Esophagus muscularis mucosa (tissue), 4 donors: Measurements from ENCODE around the gene CREG1. TPM values are rescaled to one million over a fixed set of nuclear protein-coding genes. Genes with fewer than 3 reads are reported as not detected.

Source experiments
- DNase-seq: peaks from one replicate; pipeline ENCODE4 v3.0.0-alpha.2; 2017; ENCODE audit errors: extremely low spot score
- H3K27ac ChIP-seq, 4 donors: fragments of 200-600 bp; sonication (generic); replicated peaks in 1 of 4; 1 replicate in 3 of 4; 2 replicates in 1 of 4; pipeline ENCODE4 v1.5.1; 2016 to 2019; ENCODE audit warnings: mild to moderate bottlenecking in 1 of 4
- H3K27me3 ChIP-seq, 4 donors: fragments of 200-600 bp; sonication (generic); one replicate each; pipeline versions ENCODE4 v1.5.1 to v1.6.0; 2016 to 2019
- H3K36me3 ChIP-seq, 4 donors: fragments of 200-600 bp; sonication (generic); one replicate each; pipeline ENCODE4 v1.5.1; 2016 to 2019
- H3K4me1 ChIP-seq, 4 donors: fragments of 200-600 bp; sonication (generic); one replicate each; pipeline ENCODE4 v1.5.1; 2016 to 2019
- H3K4me3 ChIP-seq, 4 donors: fragments of 200-600 bp; sonication (generic); 1 replicate in 2 of 4; 2 replicates in 2 of 4; pipeline ENCODE4 v1.5.1; 2016 to 2019; ENCODE audit warnings: mild to moderate bottlenecking in 4 of 4, moderate library complexity in 1 of 4
- H3K9me3 ChIP-seq, 4 donors: fragments of 200-600 bp; sonication (generic); 1 replicate in 3 of 4; 2 replicates in 1 of 4; pipeline ENCODE4 v1.5.1; 2016 to 2019
- EP300 ChIP-seq: sonication (generic); formaldehyde crosslinking; IDR thresholded peaks from one replicate; pipeline ENCODE4 v1.6.1; 2017; ENCODE audit warnings: antibody characterized with exemption
- POLR2A ChIP-seq: fragments of 450-650 bp; IDR thresholded peaks from one replicate; pipeline ENCODE4 v1.6.1; 2017; ENCODE audit warnings: antibody characterized with exemption, moderate library complexity, mild to moderate bottlenecking, low read depth
- POLR2AphosphoS5 ChIP-seq, 2 donors: sonication (generic); formaldehyde crosslinking; IDR thresholded peaks; one replicate each; pipeline ENCODE4 v1.6.1; 2017; ENCODE audit warnings: antibody characterized with exemption in 2 of 2
- WGBS: methylation state at CpG from one replicate; pipeline ENCODE4 v1.1.5; 2018; 5-methylcytosine and 5-hydroxymethylcytosine counted together
- intact Hi-C: fragments of 100-400 bp; cut with DNase I; formaldehyde crosslinking; loops from one replicate; pipeline ENCODE4 v1.15.1; 2023
- total RNA-seq, 4 donors: library from RNA; depleted of rRNA; stranded (reverse); fragments of >200 nt; gene quantifications; one replicate each; pipeline versions ENCODE4 v1.1.0 to v1.2.1, GENCODE V29; 2016
- TF ChIP-seq, protein P1 (sequence below), 3 experiments: fragments of 200-600 bp in 2 of 3; fragments of 450-650 bp in 1 of 3; sonication (generic) in 2 of 3; IDR thresholded peaks; one replicate each; pipeline ENCODE4 v1.5.1; 2017 to 2019; ENCODE audit warnings: antibody characterized with exemption in 3 of 3, mild to moderate bottlenecking in 2 of 3, moderate library complexity in 1 of 3

The CREG1 gene
- total RNA-seq, 4 donors from 2014 or later = 121 to 203 (median 158) TPM

GRCh38 chr1:167533851-167534300, 19.7 kb downstream of the CREG1 start:
- no peaks in the 10 kb centered on the region for H3K9me3 ChIP-seq
- TF ChIP-seq POLR2AphosphoS5 (IDR thresholded peaks at IDR 0.05) = no peak
- no peak for TF ChIP-seq EP300
- no peak for TF ChIP-seq POLR2A
- TF ChIP-seq, protein P1, sequence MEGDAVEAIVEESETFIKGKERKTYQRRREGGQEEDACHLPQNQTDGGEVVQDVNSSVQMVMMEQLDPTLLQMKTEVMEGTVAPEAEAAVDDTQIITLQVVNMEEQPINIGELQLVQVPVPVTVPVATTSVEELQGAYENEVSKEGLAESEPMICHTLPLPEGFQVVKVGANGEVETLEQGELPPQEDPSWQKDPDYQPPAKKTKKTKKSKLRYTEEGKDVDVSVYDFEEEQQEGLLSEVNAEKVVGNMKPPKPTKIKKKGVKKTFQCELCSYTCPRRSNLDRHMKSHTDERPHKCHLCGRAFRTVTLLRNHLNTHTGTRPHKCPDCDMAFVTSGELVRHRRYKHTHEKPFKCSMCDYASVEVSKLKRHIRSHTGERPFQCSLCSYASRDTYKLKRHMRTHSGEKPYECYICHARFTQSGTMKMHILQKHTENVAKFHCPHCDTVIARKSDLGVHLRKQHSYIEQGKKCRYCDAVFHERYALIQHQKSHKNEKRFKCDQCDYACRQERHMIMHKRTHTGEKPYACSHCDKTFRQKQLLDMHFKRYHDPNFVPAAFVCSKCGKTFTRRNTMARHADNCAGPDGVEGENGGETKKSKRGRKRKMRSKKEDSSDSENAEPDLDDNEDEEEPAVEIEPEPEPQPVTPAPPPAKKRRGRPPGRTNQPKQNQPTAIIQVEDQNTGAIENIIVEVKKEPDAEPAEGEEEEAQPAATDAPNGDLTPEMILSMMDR (IDR thresholded peaks at IDR 0.05) = peak; percentile 80 to 95 (median 86)
- intact Hi-C loops = loop anchor here (2.0 to 10.0 kb wide), 4 partner anchors 132 to 629 kb away; no protein-coding TSS in a partner anchor
- no peak overlapping the region for H3K27ac ChIP-seq
- WGBS = 14% methylated on average over 8 of the region's 8 CpGs
- H3K36me3 ChIP-seq = peaks cover 0 to 3% (median 0%) of the 10 kb centered on the region in 4 donors
- no peak overlapping the region for H3K4me3 ChIP-seq
- H3K4me1 ChIP-seq = peaks cover 5 to 20% (median 16%) of the 10 kb centered on the region in 4 donors
- no peaks in the 10 kb centered on the region for H3K27me3 ChIP-seq
- DNase-seq = no peak

DNA sequence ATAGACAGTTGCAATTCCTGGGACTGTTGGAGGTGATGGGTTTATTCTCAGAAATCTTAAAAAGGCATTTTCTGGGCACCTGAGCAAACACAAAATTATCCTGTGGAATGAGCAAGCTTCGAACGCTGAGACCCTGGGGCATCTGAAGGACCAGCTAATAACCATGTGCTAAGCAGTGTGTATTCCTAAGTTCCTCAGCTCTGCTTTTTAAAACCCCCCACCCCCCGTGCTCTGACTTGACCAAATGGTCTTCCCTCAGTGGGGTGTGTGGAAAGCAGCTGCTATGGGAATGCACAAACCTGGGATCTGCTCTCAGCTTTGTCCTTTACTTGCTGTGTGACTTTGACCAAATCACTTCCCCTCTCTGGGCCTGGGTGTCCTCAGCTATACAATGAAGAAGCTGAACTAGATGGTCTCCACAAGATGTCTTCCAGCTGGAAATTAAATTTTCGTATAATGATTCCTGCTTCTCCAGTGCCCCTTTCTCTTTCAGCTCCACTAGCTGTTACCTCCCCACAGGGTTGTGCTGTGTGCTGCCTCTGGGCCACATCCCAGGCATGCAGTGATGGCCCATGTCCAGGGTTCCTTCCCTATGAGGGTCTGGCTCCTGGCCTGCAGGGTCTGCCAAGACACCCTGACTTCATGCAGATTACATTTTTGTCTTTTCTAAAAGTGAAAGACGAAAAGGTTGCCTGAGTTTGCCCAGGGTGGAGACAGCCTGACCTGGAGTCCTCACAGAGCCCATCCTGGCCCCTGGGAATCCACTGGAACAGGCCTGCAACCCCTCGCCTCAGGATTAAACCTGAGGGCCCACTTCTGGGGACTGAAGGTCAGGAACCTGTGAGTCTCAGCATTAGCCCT, 20.4 kb downstream of the CREG1 start:
- intact Hi-C loops = loop anchor here (2.0 to 10.0 kb wide), 4 partner anchors 131 to 628 kb away; no protein-coding TSS in a partner anchor
- Histone ChIP-seq H3K36me3 (peaks cover 0 to 3% (median 0%) of the 10 kb centered on the region in 4 donors), H3K27me3 (no peaks in the 10 kb centered on the region), H3K27ac (no peak overlapping the region), H3K9me3 (no peaks in the 10 kb centered on the region), H3K4me3 (no peak overlapping the region), H3K4me1 (peaks cover 5 to 13% (median 10%) of the 10 kb centered on the region in 4 donors)
- 77% methylated on average over 6 of the region's 6 CpGs for WGBS
- TF ChIP-seq POLR2A = no peak
- no peak for TF ChIP-seq POLR2AphosphoS5 (IDR thresholded peaks at IDR 0.05)
- TF ChIP-seq EP300 = no peak
- TF ChIP-seq, protein P1 (IDR thresholded peaks at IDR 0.05) = no peak
- DNase-seq = peak; percentile 55

GRCh38 chr1:167532375-167532774, 21.2 kb downstream of the CREG1 start:
- Histone ChIP-seq H3K4me3 (no peak overlapping the region), H3K27ac (no peak overlapping the region), H3K27me3 (no peaks in the 10 kb centered on the region), H3K9me3 (no peaks in the 10 kb centered on the region), H3K36me3 (peaks cover 0 to 3% (median 0%) of the 10 kb centered on the region in 4 donors), H3K4me1 (peaks cover 5 to 13% (median 10%) of the 10 kb centered on the region in 4 donors)
- TF ChIP-seq, protein P1 (IDR thresholded peaks at IDR 0.05) = no peak
- TF ChIP-seq POLR2A (no peak), POLR2AphosphoS5 (IDR thresholded peaks at IDR 0.05) (no peak), EP300 (no peak)
- DNase-seq = no peak
- intact Hi-C loops = loop anchor here (2.0 to 10.0 kb wide), 4 partner anchors 130 to 628 kb away; no protein-coding TSS in a partner anchor

DNA sequence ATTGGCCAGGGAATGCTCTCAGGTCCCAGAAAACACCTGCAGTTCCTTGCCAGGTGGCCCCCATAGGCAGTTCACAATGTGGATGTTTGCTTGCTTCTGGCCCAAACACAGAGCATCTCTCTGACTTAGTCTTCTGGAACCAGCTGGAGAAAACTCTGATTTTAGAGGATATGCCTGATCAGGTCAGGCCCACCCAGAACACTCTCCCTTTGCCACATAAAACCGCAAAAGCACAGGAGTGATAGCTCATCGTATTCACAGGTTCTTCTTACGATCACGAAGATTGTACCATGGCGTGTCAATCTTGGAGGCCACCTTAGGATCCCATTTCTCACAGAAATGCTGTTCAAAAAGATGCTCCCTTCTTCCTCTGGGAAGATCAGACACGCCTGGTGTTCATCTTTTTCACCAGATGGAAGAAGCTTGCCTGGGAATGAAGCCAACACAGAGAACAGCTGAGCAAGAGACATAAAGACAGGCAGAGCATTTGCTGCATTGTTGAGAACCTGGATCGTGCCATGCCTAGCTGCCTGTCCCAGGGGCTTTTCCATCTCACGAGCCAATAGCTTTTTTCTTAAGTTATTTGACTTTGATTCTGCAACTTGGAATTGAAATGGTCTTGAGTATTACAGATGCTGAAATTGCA, 23.6 kb downstream of the CREG1 start:
- DNase-seq = no peak
- H3K27ac ChIP-seq = no peak overlapping the region
- H3K36me3 ChIP-seq = no peaks in the 10 kb centered on the region
- intact Hi-C loops = loop anchor here (5.0 to 10.0 kb wide), 3 partner anchors 128 to 625 kb away; no protein-coding TSS in a partner anchor
- TF ChIP-seq EP300 (no peak), POLR2AphosphoS5 (IDR thresholded peaks at IDR 0.05) (no peak), POLR2A (no peak)
- TF ChIP-seq, protein P1 (IDR thresholded peaks at IDR 0.05) = no peak
- H3K27me3 ChIP-seq = no peaks in the 10 kb centered on the region
- 59% methylated on average over 8 of the region's 8 CpGs for WGBS
- no peaks in the 10 kb centered on the region for H3K9me3 ChIP-seq
- H3K4me1 ChIP-seq = peaks cover 5 to 13% (median 10%) of the 10 kb centered on the region in 4 donors
- H3K4me3 ChIP-seq = no peak overlapping the region
